Lower leg skin (tissue), 4 donors: Measurements from ENCODE around the gene DAAM1. TPM values are rescaled to one million over a fixed set of nuclear protein-coding genes. Genes with fewer than 3 reads are reported as not detected.

Experiments used
- DNase-seq, 2 donors: peaks; one replicate each; pipeline ENCODE4 v3.0.0-alpha.2; 2019; ENCODE audit warnings: low spot score in 2 of 2
- H3K4me3 ChIP-seq: fragments of 200-600 bp; sonication (generic); 2 replicates; pipeline ENCODE4 v1.5.1; 2017; ENCODE audit warnings: mild to moderate bottlenecking, low read depth; ENCODE audit not compliant: poor library complexity, severe bottlenecking
- POLR2A ChIP-seq, 2 donors: fragments of 450-650 bp; IDR thresholded peaks; one replicate each; pipeline ENCODE4 v1.6.1; 2016 to 2017; ENCODE audit warnings: antibody characterized with exemption in 2 of 2, mild to moderate bottlenecking in 1 of 2, moderate library complexity in 1 of 2
- WGBS, 2 donors: methylation state at CpG; one replicate each; pipeline ENCODE4 v1.1.5; 2018; 5-methylcytosine and 5-hydroxymethylcytosine counted together
- intact Hi-C: fragments of 100-400 bp; cut with DNase I; formaldehyde crosslinking; loops from one replicate; pipeline ENCODE4 v1.15.0; 2023; ENCODE audit warnings: low total_unique reads
- total RNA-seq, 4 donors: library from RNA; depleted of rRNA; stranded (reverse); fragments of >200 nt; gene quantifications; one replicate each; pipeline ENCODE4 v1.1.0, GENCODE V29; 2016
- TF ChIP-seq, protein P1 (sequence below), 3 donors: fragments of 450-650 bp; IDR thresholded peaks; one replicate each; pipeline ENCODE4 v1.5.1; 2016; ENCODE audit warnings: antibody characterized with exemption in 3 of 3, mild to moderate bottlenecking in 3 of 3, moderate library complexity in 2 of 3

Gene DAAM1
- total RNA-seq, 4 donors from 2014 or later: 155 to 194 (median 183) TPM

- WGBS, 2 donors: 49 to 50% methylated on average over 4 of the region's 4 CpGs
- no peak overlapping the region for H3K4me3 ChIP-seq
- intact Hi-C loops: no loop called here
- no peak for TF ChIP-seq POLR2A (IDR thresholded peaks at IDR 0.05)
- TF ChIP-seq, protein P1, sequence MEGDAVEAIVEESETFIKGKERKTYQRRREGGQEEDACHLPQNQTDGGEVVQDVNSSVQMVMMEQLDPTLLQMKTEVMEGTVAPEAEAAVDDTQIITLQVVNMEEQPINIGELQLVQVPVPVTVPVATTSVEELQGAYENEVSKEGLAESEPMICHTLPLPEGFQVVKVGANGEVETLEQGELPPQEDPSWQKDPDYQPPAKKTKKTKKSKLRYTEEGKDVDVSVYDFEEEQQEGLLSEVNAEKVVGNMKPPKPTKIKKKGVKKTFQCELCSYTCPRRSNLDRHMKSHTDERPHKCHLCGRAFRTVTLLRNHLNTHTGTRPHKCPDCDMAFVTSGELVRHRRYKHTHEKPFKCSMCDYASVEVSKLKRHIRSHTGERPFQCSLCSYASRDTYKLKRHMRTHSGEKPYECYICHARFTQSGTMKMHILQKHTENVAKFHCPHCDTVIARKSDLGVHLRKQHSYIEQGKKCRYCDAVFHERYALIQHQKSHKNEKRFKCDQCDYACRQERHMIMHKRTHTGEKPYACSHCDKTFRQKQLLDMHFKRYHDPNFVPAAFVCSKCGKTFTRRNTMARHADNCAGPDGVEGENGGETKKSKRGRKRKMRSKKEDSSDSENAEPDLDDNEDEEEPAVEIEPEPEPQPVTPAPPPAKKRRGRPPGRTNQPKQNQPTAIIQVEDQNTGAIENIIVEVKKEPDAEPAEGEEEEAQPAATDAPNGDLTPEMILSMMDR (IDR thresholded peaks at IDR 0.05): no peak
- DNase-seq: no peak
Measured at GRCh38 chr14:59359431-59360124, 171.1 kb downstream of the DAAM1 start.

GRCh38 chr14:59360233-59360632 lies 171.8 kb downstream of the DAAM1 start:
- TF ChIP-seq, protein P1 (IDR thresholded peaks at IDR 0.05): no peak
- no peak for TF ChIP-seq POLR2A (IDR thresholded peaks at IDR 0.05)
- H3K4me3 ChIP-seq: no peak overlapping the region
- no peak for DNase-seq
- intact Hi-C loops: no loop called here

GRCh38 chr14:59360923-59361794 lies 172.7 kb downstream of the DAAM1 start:
- no peak overlapping the region for H3K4me3 ChIP-seq
- peak; percentile 63 to 89 for DNase-seq
- intact Hi-C loops: no loop called here
- no peak for TF ChIP-seq POLR2A (IDR thresholded peaks at IDR 0.05)
- TF ChIP-seq, protein P1 (IDR thresholded peaks at IDR 0.05): no peak
- 39 to 49% methylated on average over 13 of the region's 13 CpGs for WGBS, 2 donors

GRCh38 chr14:59362513-59362912 lies 174.0 kb downstream of the DAAM1 start:
- intact Hi-C loops: no loop called here
- no peak for TF ChIP-seq POLR2A (IDR thresholded peaks at IDR 0.05)
- TF ChIP-seq, protein P1 (IDR thresholded peaks at IDR 0.05): no peak
- WGBS, 2 donors: 69 to 79% methylated on average over 2 of the region's 2 CpGs
- no peak overlapping the region for H3K4me3 ChIP-seq
- DNase-seq: no peak

- TF ChIP-seq, protein P1 (IDR thresholded peaks at IDR 0.05): no peak
- TF ChIP-seq POLR2A (IDR thresholded peaks at IDR 0.05): no peak
- no peak overlapping the region for H3K4me3 ChIP-seq
- no peak for DNase-seq
- intact Hi-C loops: no loop called here
- WGBS, 2 donors: 35 to 42% methylated on average over 5 of the region's 5 CpGs
Measured at GRCh38 chr14:59363531-59364226, 175.2 kb downstream of the DAAM1 start.
